ENCODE data around the gene DNAJB9. TPM values are rescaled to one million over a fixed set of nuclear protein-coding genes. Genes with fewer than 3 reads are reported as not detected.

The DNAJB9 gene
- total and polyA plus RNA-seq, 9 of the 15 experiments (the other 6 are each of a cell fraction or from before 2014, with no cell fraction given), result 4.3 to 34.2 (median 9.6) TPM

- CTCF ChIA-PET (ENCODE audit: low intra/inter-chr PET ratio), result no interaction called here
- H3K79me2 ChIP-seq (ENCODE audit: control insufficient read depth, insufficient read depth, low read length), result no peaks in the 10 kb centered on the region
- WGBS (ENCODE audit: insufficient coverage, low coverage, missing lambda C conversion rate), result 0% methylated on average over 1 of the region's 1 CpG
- peaks cover 9 to 36% of the 10 kb centered on the region in 2 experiments for H3K4me1 ChIP-seq (replicated peaks in 1 of 2; ENCODE audit: control insufficient read depth in 2 of 2, insufficient read depth in 2 of 2, low read length in 2 of 2)
- BruUV-seq (replicated peaks), result no TSS peak
- no peak for DNase-seq (ENCODE audit: extremely low read depth in 1 of 4, low spot score in 3 of 4)
- H4K20me1 ChIP-seq (replicated peaks; ENCODE audit: control insufficient read depth, insufficient read depth, low read length), result no peaks in the 10 kb centered on the region
- no peak for FAIRE-seq
- H3K9me3 ChIP-seq (replicated peaks; ENCODE audit: control insufficient read depth, insufficient read depth, low read depth, low read length), result no peaks in the 10 kb centered on the region
- no peak overlapping the region for H3K4me2 ChIP-seq (ENCODE audit: insufficient read depth, low read length)
- no peaks in the 10 kb centered on the region for H3K36me3 ChIP-seq (ENCODE audit: control insufficient read depth, insufficient read depth, low read length)
- ATAC-seq, result no peak
- intact Hi-C loops (cut with micrococcal nuclease), result no loop called here
- peak overlapping the region; percentile 42 for H2AFZ ChIP-seq (ENCODE audit: low read depth, low read length)
- H3K4me3 ChIP-seq, result no peak overlapping the region
- H3K9ac ChIP-seq (ENCODE audit: insufficient read depth in 1 of 2, low read depth in 2 of 2, low read length in 2 of 2), result no peak overlapping the region
- H3K27me3 ChIP-seq (ENCODE audit: control insufficient read depth in 2 of 2, insufficient read depth in 2 of 2, low read length in 2 of 2), result no peaks in the 10 kb centered on the region
- in situ Hi-C loops (cut with MboI), result no loop called here
- no peak overlapping the region; the same call in 2 of the 3 replicates for H3K27ac ChIP-seq (ENCODE audit: extremely low read depth, low read depth, low read length)
- POLR2A ChIA-PET, result no interaction called here
- H3K9me1 ChIP-seq (ENCODE audit: control insufficient read depth, insufficient read depth, low read length), result no peaks in the 10 kb centered on the region
- TF ChIP-seq ZNF407 (IDR thresholded peaks at IDR 0.05; ENCODE audit: low read depth), result 0 out of 2 replicates have a peak, but pooled peaks have one; percentile 34
- TF ChIP-seq, protein P1, sequence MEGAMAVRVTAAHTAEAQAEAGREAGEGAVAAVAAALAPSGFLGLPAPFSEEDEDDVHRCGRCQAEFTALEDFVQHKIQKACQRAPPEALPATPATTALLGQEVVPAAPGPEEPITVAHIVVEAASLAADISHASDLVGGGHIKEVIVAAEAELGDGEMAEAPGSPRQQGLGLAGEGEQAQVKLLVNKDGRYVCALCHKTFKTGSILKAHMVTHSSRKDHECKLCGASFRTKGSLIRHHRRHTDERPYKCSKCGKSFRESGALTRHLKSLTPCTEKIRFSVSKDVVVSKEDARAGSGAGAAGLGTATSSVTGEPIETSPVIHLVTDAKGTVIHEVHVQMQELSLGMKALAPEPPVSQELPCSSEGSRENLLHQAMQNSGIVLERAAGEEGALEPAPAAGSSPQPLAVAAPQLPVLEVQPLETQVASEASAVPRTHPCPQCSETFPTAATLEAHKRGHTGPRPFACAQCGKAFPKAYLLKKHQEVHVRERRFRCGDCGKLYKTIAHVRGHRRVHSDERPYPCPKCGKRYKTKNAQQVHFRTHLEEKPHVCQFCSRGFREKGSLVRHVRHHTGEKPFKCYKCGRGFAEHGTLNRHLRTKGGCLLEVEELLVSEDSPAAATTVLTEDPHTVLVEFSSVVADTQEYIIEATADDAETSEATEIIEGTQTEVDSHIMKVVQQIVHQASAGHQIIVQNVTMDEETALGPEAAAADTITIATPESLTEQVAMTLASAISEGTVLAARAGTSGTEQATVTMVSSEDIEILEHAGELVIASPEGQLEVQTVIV (CRISPR knock-in tag; IDR thresholded peaks at IDR 0.05; ENCODE audit: borderline replicate concordance), result no peak
- TF ChIP-seq SMARCA4 (IDR thresholded peaks at IDR 0.05), result 0 out of 2 replicates have a peak, but pooled peaks have one; percentile 35
- peak; percentile 43; the same call in 1 of the 2 replicates for TF ChIP-seq ZNF644 (tag; IDR thresholded peaks at IDR 0.05; ENCODE audit: low read depth)
- TF ChIP-seq TAF9B (IDR thresholded peaks at IDR 0.05; ENCODE audit: partially characterized antibody), result peak; percentile 17
- no peak for TF ChIP-seq HDAC8 (tag; IDR thresholded peaks at IDR 0.05)
- TF ChIP-seq NFIC (IDR thresholded peaks at IDR 0.05), result no peak
- peak; percentile 73 for TF ChIP-seq ETV1 (tag; conservative IDR thresholded peaks at IDR 0.05; ENCODE audit: low read depth)
- no peak for TF ChIP-seq SNRNP70 (optimal IDR thresholded peaks at IDR 0.05; ENCODE audit: low read depth, low read length)
Observed at GRCh38 chr7:108535744-108536143, 33.9 kb upstream of the DNAJB9 start.

Measured in K562 (cell line).